GM10266 (cell line): ENCODE data around the gene ABO.
"Not testable (repeated sequence)": the region's sequence is repeated elsewhere in the genome, so short reads cannot be mapped to it uniquely, and the experiment has no call there.

Experiments used
- DNase-seq: peaks from one replicate; pipeline ENCODE4 v3.0.0; 2012; ENCODE audit errors: extremely low spot score
- CTCF ChIP-seq: IDR thresholded peaks from 2 replicates; pipeline ENCODE4 v1.5.1; 2012; ENCODE audit warnings: mild to moderate bottlenecking, low read depth; ENCODE audit not compliant: control insufficient read depth, insufficient read depth; ENCODE audit errors: missing control alignments

Gene ABO

GRCh38 chr9:133225171-133226011, 49.6 kb downstream of the ABO start:
- no peak for TF ChIP-seq CTCF
- no peak for DNase-seq

GRCh38 chr9:133224762-133225161, 50.2 kb downstream of the ABO start:
- TF ChIP-seq CTCF = no peak
- no peak for DNase-seq

- not testable (repeated sequence) for DNase-seq
Measured at GRCh38 chr9:133223159-133223756, 51.7 kb downstream of the ABO start.

- not testable (repeated sequence) for DNase-seq
Measured at GRCh38 chr9:133221994-133222393, 53.0 kb downstream of the ABO start.

GRCh38 chr9:133221177-133221809, 53.7 kb downstream of the ABO start:
- TF ChIP-seq CTCF = no peak

GRCh38 chr9:133218049-133218975, 56.7 kb downstream of the ABO start:
- DNase-seq = not testable (repeated sequence)

More at GRCh38 chr9:133221177-133221809, 53.7 kb downstream of the ABO start:
- no peak for DNase-seq

GRCh38 chr9:133217333-133217988, 57.5 kb downstream of the ABO start:
- not testable (repeated sequence) for DNase-seq

- DNase-seq = not testable (repeated sequence)
Measured at GRCh38 chr9:133214276-133214675, 60.7 kb downstream of the ABO start.

- DNase-seq = no peak
- TF ChIP-seq CTCF = no peak
Measured at GRCh38 chr9:133210609-133211008, 64.4 kb downstream of the ABO start.
